ENCODE results near the gene DGKB.

The DGKB gene

GRCh38 chr7:14902589-14903067, at the start of gene DGKB:
Gene DGKB, minus strand, starts transcription at chr7:14902751.
- DNase-seq (ENCODE audit: low spot score) = no peak

GRCh38 chr7:14950013-14950412, 47.5 kb upstream of the DGKB start:
- no peak for DNase-seq (ENCODE audit: low spot score)

GRCh38 chr7:14938181-14938580, 35.6 kb upstream of the DGKB start:
- no peak for DNase-seq (ENCODE audit: low spot score)

DNA sequence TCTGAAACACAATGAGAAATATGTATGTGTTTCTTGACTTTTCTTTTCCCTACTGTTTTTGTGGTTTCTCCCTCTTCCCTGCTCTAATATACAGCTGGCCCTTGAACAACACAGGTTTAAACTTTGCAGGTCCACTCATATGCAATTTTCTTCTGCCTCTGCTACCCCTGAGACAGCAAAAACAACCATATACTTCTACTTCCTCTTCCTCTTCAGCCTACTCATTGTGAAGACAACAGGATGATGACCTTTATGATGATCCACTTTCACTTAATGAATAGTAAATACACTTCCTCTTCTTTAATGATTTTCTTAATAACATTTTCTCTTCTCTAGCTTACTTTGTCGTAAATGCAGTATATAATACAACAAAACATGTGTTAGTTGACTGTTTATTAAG, 35.0 kb upstream of the DGKB start:
- DNase-seq (ENCODE audit: low spot score) = no peak

DNA sequence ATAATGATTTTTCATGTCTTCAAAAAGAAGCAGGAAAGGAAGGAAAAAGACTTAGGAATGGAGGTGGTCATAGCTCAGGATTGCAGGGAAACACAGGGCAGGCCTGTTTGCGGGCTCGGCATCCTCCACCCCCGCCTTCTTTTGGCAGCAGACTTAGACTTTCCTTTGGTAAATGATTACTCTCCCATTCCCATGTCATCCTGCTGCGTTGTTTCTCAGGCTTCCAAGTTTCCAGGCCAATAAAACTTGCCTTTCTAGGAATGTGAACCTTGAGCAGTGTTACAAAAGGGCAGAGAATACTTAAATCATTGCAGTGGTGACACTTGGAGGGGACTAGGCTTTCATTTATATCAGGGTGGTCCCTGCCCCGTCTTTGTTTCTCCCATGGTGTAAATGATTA, 34.0 kb upstream of the DGKB start:
- DNase-seq (ENCODE audit: low spot score) = peak; percentile 34

DNA sequence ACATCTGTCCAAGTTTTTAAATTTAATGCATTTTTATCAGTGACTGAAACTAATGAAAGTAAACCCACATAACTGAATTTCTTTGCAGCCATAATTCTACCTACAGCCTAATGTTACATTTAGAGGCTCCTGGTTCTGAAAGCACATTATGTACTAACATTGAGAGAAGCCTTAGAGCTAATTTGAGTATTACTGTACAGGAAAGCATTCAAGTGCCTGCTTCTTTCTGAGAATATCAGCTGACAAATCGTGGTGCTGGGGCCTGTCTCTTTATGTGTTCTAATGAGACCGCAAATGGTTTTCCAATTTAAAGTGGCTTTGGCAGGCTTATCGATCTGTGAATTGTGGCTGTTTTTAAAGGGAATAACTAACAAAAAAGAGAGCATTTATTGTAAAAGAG, 32.3 kb upstream of the DGKB start:
- DNase-seq (ENCODE audit: low spot score) = no peak

- no peak for DNase-seq (ENCODE audit: low spot score)
Observed at GRCh38 chr7:14931511-14932215, 29.1 kb upstream of the DGKB start.

- peak; percentile 42 for DNase-seq (ENCODE audit: low spot score)
Observed at GRCh38 chr7:14924398-14924797, 21.8 kb upstream of the DGKB start.

- DNase-seq (ENCODE audit: low spot score) = no peak
Observed at GRCh38 chr7:14911077-14911476, 8.5 kb upstream of the DGKB start.

- DNase-seq (ENCODE audit: low spot score) = no peak
Observed at GRCh38 chr7:14908697-14909096, 6.1 kb upstream of the DGKB start.

GRCh38 chr7:14905764-14906163, 3.2 kb upstream of the DGKB start:
- DNase-seq (ENCODE audit: low spot score) = no peak

- peak; percentile 59 for DNase-seq (ENCODE audit: low spot score)
Observed at GRCh38 chr7:14900051-14900450, 2.5 kb downstream of the DGKB start.

DNA sequence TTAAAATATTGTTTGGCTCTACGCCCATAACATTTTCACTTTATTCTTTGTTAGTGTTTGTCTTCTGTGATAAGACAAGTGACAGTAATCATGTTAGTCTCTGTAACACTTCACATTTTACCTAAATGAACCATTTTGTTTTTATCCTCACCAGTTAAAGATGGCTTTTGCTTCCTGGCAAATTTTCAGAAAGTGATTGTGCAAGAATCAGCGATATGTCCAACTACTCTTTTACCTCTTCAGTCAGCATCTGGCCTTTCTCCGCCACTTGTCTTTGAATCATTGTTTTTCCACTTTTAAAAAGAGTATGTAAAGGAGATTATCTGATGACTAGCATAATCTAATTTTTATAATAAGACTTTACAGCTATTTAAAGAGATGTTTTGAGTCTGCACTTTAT, 3.5 kb downstream of the DGKB start:
- DNase-seq (ENCODE audit: low spot score) = no peak

DNA sequence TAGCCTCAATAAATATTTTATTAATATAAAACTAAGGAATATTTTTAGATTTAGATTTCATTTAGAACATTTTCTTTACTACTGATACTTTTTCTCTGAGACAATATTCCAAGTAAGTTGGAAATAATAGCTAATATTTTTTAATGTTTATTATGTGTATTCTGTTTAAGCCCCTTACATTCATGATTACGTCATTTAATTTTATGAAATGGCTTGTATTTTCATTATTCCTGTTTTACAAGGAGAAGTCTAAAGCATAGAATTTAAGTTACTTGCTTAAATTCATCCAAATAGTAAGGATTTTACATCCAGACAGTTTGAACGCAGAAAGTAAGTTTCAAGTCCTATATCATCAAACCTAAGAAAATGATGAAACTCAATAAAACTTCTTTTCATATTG, 6.1 kb downstream of the DGKB start:
- DNase-seq (ENCODE audit: low spot score) = no peak

GRCh38 chr7:14894826-14895225, 7.7 kb downstream of the DGKB start:
- DNase-seq (ENCODE audit: low spot score) = no peak

GRCh38 chr7:14892961-14893360, 9.6 kb downstream of the DGKB start:
- peak; percentile 21 for DNase-seq (ENCODE audit: low spot score)

DNA sequence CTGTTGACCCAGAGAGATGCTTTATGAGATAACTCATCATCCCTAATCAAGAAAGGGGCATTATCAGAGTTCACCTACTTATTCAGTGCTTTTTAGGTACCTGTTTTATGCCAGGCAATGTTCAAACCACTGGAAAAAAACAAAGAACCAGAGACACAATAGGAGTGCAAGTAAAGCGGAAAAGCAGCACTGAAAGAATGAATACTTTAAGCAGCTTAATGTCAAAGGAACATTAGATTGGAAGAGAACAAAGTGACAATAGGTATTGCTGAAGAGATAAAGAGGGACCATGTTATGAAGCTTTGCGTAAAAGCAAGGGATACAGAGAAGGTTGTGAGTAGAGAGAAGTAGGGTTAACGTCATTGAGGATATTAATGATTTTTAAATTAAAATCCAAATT, 11.3 kb downstream of the DGKB start:
- DNase-seq (ENCODE audit: low spot score) = no peak

- DNase-seq (ENCODE audit: low spot score) = peak; percentile 26
Observed at GRCh38 chr7:14888962-14889361, 13.6 kb downstream of the DGKB start.

DNA sequence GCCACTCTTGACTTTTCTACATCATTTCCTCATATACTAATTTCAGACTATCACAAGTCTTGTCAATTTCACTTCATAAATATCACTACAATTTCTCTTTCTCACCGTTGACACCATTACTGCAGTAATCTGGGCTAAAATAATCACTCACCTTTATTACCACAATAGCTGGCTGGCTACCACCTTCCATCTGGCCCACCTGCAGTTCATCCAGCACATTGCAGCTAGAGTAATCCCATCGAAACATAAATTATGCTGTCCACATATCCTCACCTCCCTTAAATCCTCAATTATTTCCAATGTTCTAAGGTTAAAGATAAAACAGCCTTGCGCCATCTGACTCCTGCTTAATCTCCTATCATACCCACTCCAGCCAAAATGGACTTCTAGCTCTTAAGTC, 16.0 kb downstream of the DGKB start:
- no peak for DNase-seq (ENCODE audit: low spot score)

- DNase-seq (ENCODE audit: low spot score) = no peak
Observed at GRCh38 chr7:14875941-14876587, 26.5 kb downstream of the DGKB start.

GRCh38 chr7:14871880-14872279, 30.7 kb downstream of the DGKB start:
- no peak for DNase-seq (ENCODE audit: low spot score)

- DNase-seq (ENCODE audit: low spot score) = no peak
Observed at GRCh38 chr7:14870394-14870793, 32.2 kb downstream of the DGKB start.

DNA sequence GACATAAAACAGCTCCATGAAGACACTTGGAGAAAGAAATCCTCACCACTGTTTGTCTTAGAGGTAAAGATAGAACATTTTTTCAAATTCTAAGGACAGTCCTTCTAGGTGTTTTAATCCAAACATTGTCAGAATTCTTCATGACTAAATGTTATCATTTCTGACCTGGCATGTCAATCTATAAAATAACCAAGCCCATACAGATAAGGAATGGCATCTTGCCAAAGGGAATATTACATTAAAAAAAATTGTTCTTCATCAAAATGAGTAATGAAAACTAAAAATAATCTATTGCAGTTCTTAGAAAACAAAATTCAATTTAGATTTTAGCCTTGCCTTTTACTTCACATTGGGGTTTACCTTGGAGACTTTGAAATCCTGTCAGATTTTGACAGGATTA, 33.6 kb downstream of the DGKB start:
- DNase-seq (ENCODE audit: low spot score) = no peak

- no peak for DNase-seq (ENCODE audit: low spot score)
Observed at GRCh38 chr7:14861456-14861855, 41.1 kb downstream of the DGKB start.

Data from COLO829 (cell line).